PC-3 (cell line): ENCODE measurements around the gene HOXA10.

ENCODE experiments used
- EZH2 ChIP-seq: fragments of 300-600 bp; sonication (generic); IDR thresholded peaks from one replicate; pipeline ENCODE4 v1.6.1; 2017; ENCODE audit warnings: antibody characterized with exemption, mild to moderate bottlenecking, low read length; ENCODE audit not compliant: unreplicated experiment
- EZH2phosphoT487 ChIP-seq: fragments of 300-600 bp; sonication (generic); IDR thresholded peaks from 2 replicates; pipeline ENCODE4 v1.6.1; 2018; ENCODE audit warnings: mild to moderate bottlenecking, antibody characterized with exemption, low read length, borderline replicate concordance
- TF ChIP-seq, protein P1 (sequence below): fragments of 300-600 bp; sonication (generic); conservative IDR thresholded peaks from 2 replicates; pipeline ENCODE4 v1.5.1; 2017; ENCODE audit warnings: antibody characterized with exemption, low read depth, mild to moderate bottlenecking, low read length

DNA sequence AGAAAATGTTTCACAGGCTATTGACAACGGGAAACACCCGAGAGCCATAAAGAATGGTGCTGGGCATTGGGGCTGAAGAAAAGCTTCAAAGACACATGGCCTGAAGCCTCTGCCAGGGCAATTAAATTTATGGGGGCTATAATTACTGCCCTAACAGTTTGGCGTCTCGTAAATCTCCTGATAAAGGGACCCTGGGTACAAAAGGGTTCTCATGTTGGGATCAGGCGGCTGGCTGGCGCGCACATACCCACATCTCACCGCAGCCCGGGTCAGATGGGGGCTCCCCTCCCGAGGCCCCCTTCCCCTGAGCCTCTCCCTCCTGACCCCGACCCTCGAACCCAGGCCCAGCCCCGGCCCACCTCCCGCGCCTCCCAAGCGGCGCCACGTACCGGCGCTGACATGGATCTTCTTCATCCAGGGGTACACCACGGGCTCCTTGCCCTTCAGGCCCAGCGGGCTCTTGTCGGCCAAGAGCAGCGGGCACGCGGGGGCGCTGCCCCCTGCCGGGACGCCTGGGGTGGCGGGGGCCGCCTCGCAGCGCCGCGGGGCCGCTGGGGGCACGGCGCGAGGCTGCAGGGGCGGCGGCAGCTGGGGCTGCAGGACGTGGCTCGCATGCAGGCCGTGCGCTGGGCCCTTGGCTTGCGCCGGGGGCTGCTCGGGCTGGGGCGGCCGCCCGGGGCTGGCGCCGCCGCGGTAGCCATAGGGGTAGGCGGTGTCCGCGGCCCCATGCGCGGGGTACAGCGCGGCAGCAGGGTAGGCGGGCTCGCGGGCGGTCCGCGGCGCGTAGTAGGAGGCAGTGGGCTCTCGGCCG, 44.2 kb downstream of the HOXA10 start:
- TF ChIP-seq EZH2phosphoT487: no peak
- TF ChIP-seq, protein P1, sequence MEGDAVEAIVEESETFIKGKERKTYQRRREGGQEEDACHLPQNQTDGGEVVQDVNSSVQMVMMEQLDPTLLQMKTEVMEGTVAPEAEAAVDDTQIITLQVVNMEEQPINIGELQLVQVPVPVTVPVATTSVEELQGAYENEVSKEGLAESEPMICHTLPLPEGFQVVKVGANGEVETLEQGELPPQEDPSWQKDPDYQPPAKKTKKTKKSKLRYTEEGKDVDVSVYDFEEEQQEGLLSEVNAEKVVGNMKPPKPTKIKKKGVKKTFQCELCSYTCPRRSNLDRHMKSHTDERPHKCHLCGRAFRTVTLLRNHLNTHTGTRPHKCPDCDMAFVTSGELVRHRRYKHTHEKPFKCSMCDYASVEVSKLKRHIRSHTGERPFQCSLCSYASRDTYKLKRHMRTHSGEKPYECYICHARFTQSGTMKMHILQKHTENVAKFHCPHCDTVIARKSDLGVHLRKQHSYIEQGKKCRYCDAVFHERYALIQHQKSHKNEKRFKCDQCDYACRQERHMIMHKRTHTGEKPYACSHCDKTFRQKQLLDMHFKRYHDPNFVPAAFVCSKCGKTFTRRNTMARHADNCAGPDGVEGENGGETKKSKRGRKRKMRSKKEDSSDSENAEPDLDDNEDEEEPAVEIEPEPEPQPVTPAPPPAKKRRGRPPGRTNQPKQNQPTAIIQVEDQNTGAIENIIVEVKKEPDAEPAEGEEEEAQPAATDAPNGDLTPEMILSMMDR: peak; percentile 44; the same call in 1 of the 2 replicates
- no peak for TF ChIP-seq EZH2
